ENCODE measurements around the gene FAM163B.

Gene FAM163B

DNA sequence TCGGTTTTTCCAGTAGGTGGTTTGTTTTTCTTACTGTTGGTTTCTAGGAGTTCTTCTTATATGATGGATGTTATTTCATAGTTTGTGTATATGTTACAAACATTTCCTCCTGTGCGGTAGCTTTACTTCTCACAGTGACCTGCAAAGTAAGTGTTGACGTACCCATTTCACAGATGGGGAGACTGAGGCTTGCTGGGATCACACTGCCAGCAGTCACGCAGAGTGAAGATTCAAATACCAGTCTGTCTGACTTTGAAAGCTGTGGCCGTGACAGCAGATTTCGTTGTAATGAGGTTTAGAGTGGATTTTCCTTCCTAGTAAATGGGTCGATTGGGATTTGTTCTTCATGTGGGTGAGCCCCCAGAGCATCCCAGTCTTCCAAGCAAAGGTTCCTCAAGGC is 40.0 kb upstream of the FAM163B start:
- no peak overlapping the region for H3K4me3 ChIP-seq (replicated peaks; ENCODE audit: insufficient read depth, low read length)
- TF ChIP-seq, protein P1, sequence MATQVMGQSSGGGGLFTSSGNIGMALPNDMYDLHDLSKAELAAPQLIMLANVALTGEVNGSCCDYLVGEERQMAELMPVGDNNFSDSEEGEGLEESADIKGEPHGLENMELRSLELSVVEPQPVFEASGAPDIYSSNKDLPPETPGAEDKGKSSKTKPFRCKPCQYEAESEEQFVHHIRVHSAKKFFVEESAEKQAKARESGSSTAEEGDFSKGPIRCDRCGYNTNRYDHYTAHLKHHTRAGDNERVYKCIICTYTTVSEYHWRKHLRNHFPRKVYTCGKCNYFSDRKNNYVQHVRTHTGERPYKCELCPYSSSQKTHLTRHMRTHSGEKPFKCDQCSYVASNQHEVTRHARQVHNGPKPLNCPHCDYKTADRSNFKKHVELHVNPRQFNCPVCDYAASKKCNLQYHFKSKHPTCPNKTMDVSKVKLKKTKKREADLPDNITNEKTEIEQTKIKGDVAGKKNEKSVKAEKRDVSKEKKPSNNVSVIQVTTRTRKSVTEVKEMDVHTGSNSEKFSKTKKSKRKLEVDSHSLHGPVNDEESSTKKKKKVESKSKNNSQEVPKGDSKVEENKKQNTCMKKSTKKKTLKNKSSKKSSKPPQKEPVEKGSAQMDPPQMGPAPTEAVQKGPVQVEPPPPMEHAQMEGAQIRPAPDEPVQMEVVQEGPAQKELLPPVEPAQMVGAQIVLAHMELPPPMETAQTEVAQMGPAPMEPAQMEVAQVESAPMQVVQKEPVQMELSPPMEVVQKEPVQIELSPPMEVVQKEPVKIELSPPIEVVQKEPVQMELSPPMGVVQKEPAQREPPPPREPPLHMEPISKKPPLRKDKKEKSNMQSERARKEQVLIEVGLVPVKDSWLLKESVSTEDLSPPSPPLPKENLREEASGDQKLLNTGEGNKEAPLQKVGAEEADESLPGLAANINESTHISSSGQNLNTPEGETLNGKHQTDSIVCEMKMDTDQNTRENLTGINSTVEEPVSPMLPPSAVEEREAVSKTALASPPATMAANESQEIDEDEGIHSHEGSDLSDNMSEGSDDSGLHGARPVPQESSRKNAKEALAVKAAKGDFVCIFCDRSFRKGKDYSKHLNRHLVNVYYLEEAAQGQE (IDR thresholded peaks at IDR 0.05; ENCODE audit: insufficient replicate concordance, low read depth): no peak
- TF ChIP-seq GABPA (IDR thresholded peaks at IDR 0.05; ENCODE audit: low read depth): no peak
- TF ChIP-seq SPI1 (IDR thresholded peaks at IDR 0.05; ENCODE audit: borderline replicate concordance, low read depth): no peak
- TF ChIP-seq, protein P2, sequence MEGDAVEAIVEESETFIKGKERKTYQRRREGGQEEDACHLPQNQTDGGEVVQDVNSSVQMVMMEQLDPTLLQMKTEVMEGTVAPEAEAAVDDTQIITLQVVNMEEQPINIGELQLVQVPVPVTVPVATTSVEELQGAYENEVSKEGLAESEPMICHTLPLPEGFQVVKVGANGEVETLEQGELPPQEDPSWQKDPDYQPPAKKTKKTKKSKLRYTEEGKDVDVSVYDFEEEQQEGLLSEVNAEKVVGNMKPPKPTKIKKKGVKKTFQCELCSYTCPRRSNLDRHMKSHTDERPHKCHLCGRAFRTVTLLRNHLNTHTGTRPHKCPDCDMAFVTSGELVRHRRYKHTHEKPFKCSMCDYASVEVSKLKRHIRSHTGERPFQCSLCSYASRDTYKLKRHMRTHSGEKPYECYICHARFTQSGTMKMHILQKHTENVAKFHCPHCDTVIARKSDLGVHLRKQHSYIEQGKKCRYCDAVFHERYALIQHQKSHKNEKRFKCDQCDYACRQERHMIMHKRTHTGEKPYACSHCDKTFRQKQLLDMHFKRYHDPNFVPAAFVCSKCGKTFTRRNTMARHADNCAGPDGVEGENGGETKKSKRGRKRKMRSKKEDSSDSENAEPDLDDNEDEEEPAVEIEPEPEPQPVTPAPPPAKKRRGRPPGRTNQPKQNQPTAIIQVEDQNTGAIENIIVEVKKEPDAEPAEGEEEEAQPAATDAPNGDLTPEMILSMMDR (IDR thresholded peaks at IDR 0.05; ENCODE audit: insufficient read depth, low read length): no peak
- TF ChIP-seq POLR2AphosphoS5 (IDR thresholded peaks at IDR 0.05; ENCODE audit: low read depth): no peak
- no peak overlapping the region for H3K27ac ChIP-seq (replicated peaks)
- DNase-seq (ENCODE audit: low read depth in 1 of 2, low spot score in 1 of 2): no peak
- no peaks in the 10 kb centered on the region for H3K27me3 ChIP-seq (ENCODE audit: insufficient read depth, poor library complexity, severe bottlenecking)

DNA sequence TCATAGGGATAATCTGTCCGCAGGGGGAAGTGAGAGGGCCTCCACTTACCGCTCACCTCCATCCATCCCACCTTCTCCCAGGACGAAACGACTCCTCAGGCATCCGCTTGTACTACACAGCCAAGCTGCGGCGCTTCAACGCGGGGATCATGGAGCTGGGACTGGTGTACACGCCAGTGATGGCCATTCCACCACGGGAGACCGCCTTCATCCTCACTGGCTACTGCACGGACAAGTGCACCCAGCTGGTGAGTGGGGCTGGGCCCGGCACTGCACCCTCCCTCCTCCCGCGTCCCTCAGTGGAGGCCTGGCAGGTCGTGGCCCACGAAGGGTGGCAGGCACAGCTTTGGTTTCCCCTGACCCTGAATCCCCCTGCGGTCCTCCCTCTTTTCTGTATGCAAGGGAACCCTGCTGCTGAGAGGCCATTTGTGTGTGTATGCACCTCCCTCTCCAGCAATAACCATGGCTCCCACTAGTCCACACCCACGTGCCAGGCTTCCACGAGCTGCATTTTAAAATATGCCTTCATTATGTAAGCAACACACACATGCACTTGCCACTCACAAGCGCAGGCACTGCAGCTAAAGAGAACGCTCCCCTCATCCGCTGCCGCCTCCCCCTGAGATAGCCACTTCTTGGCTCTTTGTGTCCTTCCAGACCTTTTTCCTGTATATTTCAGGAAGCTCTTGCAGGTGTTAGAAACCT is 38.7 kb upstream of the FAM163B start:
- TF ChIP-seq, protein P1 (IDR thresholded peaks at IDR 0.05; ENCODE audit: insufficient replicate concordance, low read depth): no peak
- TF ChIP-seq SPI1 (IDR thresholded peaks at IDR 0.05; ENCODE audit: borderline replicate concordance, low read depth): no peak
- TF ChIP-seq POLR2AphosphoS5 (IDR thresholded peaks at IDR 0.05; ENCODE audit: low read depth): no peak
- TF ChIP-seq GABPA (IDR thresholded peaks at IDR 0.05; ENCODE audit: low read depth): no peak
- TF ChIP-seq, protein P2 (IDR thresholded peaks at IDR 0.05; ENCODE audit: insufficient read depth, low read length): no peak
- H3K27me3 ChIP-seq (ENCODE audit: insufficient read depth, poor library complexity, severe bottlenecking): no peaks in the 10 kb centered on the region
- H3K4me3 ChIP-seq (replicated peaks; ENCODE audit: insufficient read depth, low read length): no peak overlapping the region
- no peak for DNase-seq (ENCODE audit: low read depth in 1 of 2, low spot score in 1 of 2)
- no peak overlapping the region for H3K27ac ChIP-seq (replicated peaks)

DNA sequence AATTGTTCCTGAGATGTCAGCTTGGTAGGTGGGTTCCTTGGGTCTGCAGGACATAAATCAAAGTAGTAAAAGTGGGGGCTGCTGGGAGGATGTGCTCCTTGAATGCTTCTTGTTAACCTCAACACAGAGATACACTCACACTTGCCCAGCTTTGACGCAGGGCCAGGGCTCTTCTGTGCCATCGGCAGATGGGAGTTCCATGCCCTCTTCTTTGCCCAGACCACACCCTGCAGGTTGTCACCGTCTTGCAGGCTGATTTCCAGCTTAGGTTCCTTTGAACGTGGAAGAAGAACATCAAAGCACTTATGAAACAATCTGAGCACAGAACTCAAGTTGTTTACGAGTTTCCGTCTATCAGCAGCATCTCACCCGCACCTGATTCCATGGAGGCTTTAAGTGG is 38.0 kb upstream of the FAM163B start:
- DNase-seq (ENCODE audit: low read depth in 1 of 2, low spot score in 1 of 2): no peak
- Histone ChIP-seq H3K27me3 (ENCODE audit: insufficient read depth, poor library complexity, severe bottlenecking) (no peaks in the 10 kb centered on the region), H3K27ac (replicated peaks) (no peak overlapping the region), H3K4me3 (replicated peaks; ENCODE audit: insufficient read depth, low read length) (no peak overlapping the region)
- TF ChIP-seq POLR2AphosphoS5 (IDR thresholded peaks at IDR 0.05; ENCODE audit: low read depth): no peak
- no peak for TF ChIP-seq GABPA (IDR thresholded peaks at IDR 0.05; ENCODE audit: low read depth)
- TF ChIP-seq, protein P1 (IDR thresholded peaks at IDR 0.05; ENCODE audit: insufficient replicate concordance, low read depth): no peak
- TF ChIP-seq SPI1 (IDR thresholded peaks at IDR 0.05; ENCODE audit: borderline replicate concordance, low read depth): no peak
- TF ChIP-seq, protein P2 (IDR thresholded peaks at IDR 0.05; ENCODE audit: insufficient read depth, low read length): no peak
